HG03378 (cell line): ENCODE data around the gene MDN1.
"Not testable (repeated sequence)": the region's sequence is repeated elsewhere in the genome, so short reads cannot be mapped to it uniquely, and the experiment has no call there.

Experiments used
- ATAC-seq: cut with Tn5 transposase; IDR thresholded peaks from one replicate; pipeline ENCODE4 v1.9.1; 2021; ENCODE audit warnings: mild to moderate bottlenecking, moderate library complexity; ENCODE audit not compliant: unreplicated experiment

The MDN1 gene

GRCh38 chr6:89819336-89820130 lies at the start of gene MDN1:
TSS of gene MDN1 (minus strand) at chr6:89819794. CDS start at chr6:89819607, 187 bp downstream.
- peak; percentile 92 for ATAC-seq

GRCh38 chr6:89866024-89866678 lies 46.6 kb upstream of the MDN1 start:
- ATAC-seq: no peak

GRCh38 chr6:89862698-89863097 lies 43.1 kb upstream of the MDN1 start:
- no peak for ATAC-seq

GRCh38 chr6:89862273-89862672 lies 42.7 kb upstream of the MDN1 start:
- ATAC-seq: peak; percentile 66

GRCh38 chr6:89859744-89860143 lies 40.1 kb upstream of the MDN1 start:
- ATAC-seq: peak; percentile 64

GRCh38 chr6:89858041-89858440 lies 38.4 kb upstream of the MDN1 start:
- no peak for ATAC-seq

- ATAC-seq: no peak
Observed at GRCh38 chr6:89853068-89853467, 33.5 kb upstream of the MDN1 start.

GRCh38 chr6:89847513-89847912 lies 27.9 kb upstream of the MDN1 start:
- not testable (repeated sequence) for ATAC-seq

- no peak for ATAC-seq
Observed at GRCh38 chr6:89843070-89843469, 23.5 kb upstream of the MDN1 start.

GRCh38 chr6:89842228-89842627 lies 22.6 kb upstream of the MDN1 start:
- no peak for ATAC-seq

- ATAC-seq: no peak
Observed at GRCh38 chr6:89840538-89840937, 20.9 kb upstream of the MDN1 start.

- ATAC-seq: no peak
Observed at GRCh38 chr6:89836639-89837222, 17.1 kb upstream of the MDN1 start.

- ATAC-seq: peak; percentile 98
Observed at GRCh38 chr6:89834884-89835792, 15.5 kb upstream of the MDN1 start.

- no peak for ATAC-seq
Observed at GRCh38 chr6:89830170-89830809, 10.7 kb upstream of the MDN1 start.

- peak; percentile 98 for ATAC-seq
Observed at GRCh38 chr6:89829472-89830169, 10.0 kb upstream of the MDN1 start, which contains the start of gene CASP8AP2. TSS of gene CASP8AP2 (plus strand) at chr6:89829880.

GRCh38 chr6:89828988-89829471 lies 9.4 kb upstream of the MDN1 start:
- ATAC-seq: peak; percentile 42

GRCh38 chr6:89828475-89828987 lies 8.9 kb upstream of the MDN1 start:
- not testable (repeated sequence) for ATAC-seq

- ATAC-seq: no peak
Observed at GRCh38 chr6:89826029-89826528, 6.5 kb upstream of the MDN1 start.

GRCh38 chr6:89818977-89819335 lies 638 bp downstream of the MDN1 start:
- peak; percentile 34 for ATAC-seq
